Mesothelial cell of epicardium (in vitro differentiated cells): ENCODE data around the gene AURKAIP1. TPM values are rescaled to one million over a fixed set of nuclear protein-coding genes. Genes with fewer than 3 reads are reported as not detected.

ENCODE experiments used
- DNase-seq, 2 experiments: peaks; one replicate each; pipeline ENCODE4 v3.0.0; 2021; ENCODE audit warnings: low spot score in 2 of 2; ENCODE audit not compliant: unreplicated experiment in 2 of 2
- H3K27ac Mint-ChIP-seq: 2 replicates; pipeline ENCODE4 v1.8.0; 2021; ENCODE audit warnings: mixed read lengths
- H3K27me3 Mint-ChIP-seq: 2 replicates; pipeline ENCODE4 v1.8.0; 2021; ENCODE audit warnings: low read depth, mixed read lengths
- H3K36me3 Mint-ChIP-seq: 2 replicates; pipeline ENCODE4 v1.8.0; 2021; ENCODE audit warnings: mixed read lengths
- H3K4me1 Mint-ChIP-seq: 2 replicates; pipeline ENCODE4 v1.8.0; 2021; ENCODE audit warnings: mixed read lengths
- H3K4me3 Mint-ChIP-seq: 2 replicates; pipeline ENCODE4 v1.8.0; 2021; ENCODE audit warnings: mild to moderate bottlenecking, moderate library complexity, mixed read lengths
- H3K9me3 Mint-ChIP-seq: 2 replicates; pipeline ENCODE4 v1.8.0; 2021; ENCODE audit warnings: mixed read lengths
- total RNA-seq: library from RNA; stranded (reverse); gene quantifications from 3 replicates; pipeline ENCODE4 v1.2.1, GENCODE V29; 2021
- TF ChIP-seq, protein P1 (sequence below): fragments of 200-600 bp; sonication (generic); IDR thresholded peaks from one replicate; pipeline ENCODE4 v1.5.0; 2021; ENCODE audit warnings: antibody characterized with exemption; ENCODE audit not compliant: unreplicated experiment

AURKAIP1 gene
- total RNA-seq, 1 donor from 2014 or later = 75.5 TPM

- Mint-ChIP-seq H3K4me1 (peaks cover 38% of the 10 kb centered on the region), H3K9me3 (no peaks in the 10 kb centered on the region), H3K27ac (peak overlapping the region; percentile 94), H3K4me3 (peak overlapping the region; percentile 78), H3K36me3 (no peaks in the 10 kb centered on the region), H3K27me3 (peaks cover 2% of the 10 kb centered on the region)
- TF ChIP-seq, protein P1, sequence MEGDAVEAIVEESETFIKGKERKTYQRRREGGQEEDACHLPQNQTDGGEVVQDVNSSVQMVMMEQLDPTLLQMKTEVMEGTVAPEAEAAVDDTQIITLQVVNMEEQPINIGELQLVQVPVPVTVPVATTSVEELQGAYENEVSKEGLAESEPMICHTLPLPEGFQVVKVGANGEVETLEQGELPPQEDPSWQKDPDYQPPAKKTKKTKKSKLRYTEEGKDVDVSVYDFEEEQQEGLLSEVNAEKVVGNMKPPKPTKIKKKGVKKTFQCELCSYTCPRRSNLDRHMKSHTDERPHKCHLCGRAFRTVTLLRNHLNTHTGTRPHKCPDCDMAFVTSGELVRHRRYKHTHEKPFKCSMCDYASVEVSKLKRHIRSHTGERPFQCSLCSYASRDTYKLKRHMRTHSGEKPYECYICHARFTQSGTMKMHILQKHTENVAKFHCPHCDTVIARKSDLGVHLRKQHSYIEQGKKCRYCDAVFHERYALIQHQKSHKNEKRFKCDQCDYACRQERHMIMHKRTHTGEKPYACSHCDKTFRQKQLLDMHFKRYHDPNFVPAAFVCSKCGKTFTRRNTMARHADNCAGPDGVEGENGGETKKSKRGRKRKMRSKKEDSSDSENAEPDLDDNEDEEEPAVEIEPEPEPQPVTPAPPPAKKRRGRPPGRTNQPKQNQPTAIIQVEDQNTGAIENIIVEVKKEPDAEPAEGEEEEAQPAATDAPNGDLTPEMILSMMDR = no peak
- DNase-seq = peak in 1 of 2 experiments; percentile 34
Observed at GRCh38 chr1:1357871-1358432, 17.1 kb downstream of the AURKAIP1 start.

GRCh38 chr1:1356796-1357401 is 18.1 kb downstream of the AURKAIP1 start:
- Mint-ChIP-seq H3K27me3 (peaks cover 4% of the 10 kb centered on the region), H3K4me1 (peaks cover 44% of the 10 kb centered on the region), H3K4me3 (peak overlapping the region; percentile 78), H3K27ac (peak overlapping the region; percentile 94), H3K36me3 (peaks cover 2% of the 10 kb centered on the region), H3K9me3 (no peaks in the 10 kb centered on the region)
- TF ChIP-seq, protein P1 = no peak
- DNase-seq = no peak

- no peaks in the 10 kb centered on the region for H3K9me3 Mint-ChIP-seq
- no peak for DNase-seq
- H3K4me3 Mint-ChIP-seq = peak overlapping the region; percentile 78
- H3K27me3 Mint-ChIP-seq = peaks cover 4% of the 10 kb centered on the region
- H3K36me3 Mint-ChIP-seq = peaks cover 2% of the 10 kb centered on the region
- H3K27ac Mint-ChIP-seq = no peak overlapping the region
- peaks cover 43% of the 10 kb centered on the region for H3K4me1 Mint-ChIP-seq
- TF ChIP-seq, protein P1 = no peak
Observed at GRCh38 chr1:1356166-1356795, 18.7 kb downstream of the AURKAIP1 start.

DNA sequence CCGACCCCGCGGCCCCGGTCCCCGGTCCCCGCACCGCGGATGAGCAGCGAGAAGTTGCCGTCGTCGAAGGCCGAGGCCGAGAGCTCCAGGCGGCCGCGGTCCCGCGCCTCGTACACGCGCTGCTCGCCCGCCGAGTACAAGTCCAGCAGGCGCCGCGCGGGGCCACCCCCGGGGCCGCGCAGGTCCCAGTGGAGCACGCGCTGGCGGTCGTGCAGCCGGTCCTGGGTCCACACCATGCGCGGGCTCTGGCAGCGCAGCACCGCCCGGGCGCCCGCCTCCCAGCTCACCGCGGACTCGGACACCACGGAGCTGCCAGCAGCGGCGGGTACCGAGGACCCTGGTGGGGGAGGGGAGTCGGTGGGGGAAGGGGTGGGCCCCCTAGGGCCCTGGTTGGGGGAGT is 19.6 kb downstream of the AURKAIP1 start:
- Mint-ChIP-seq H3K27ac (no peak overlapping the region), H3K9me3 (no peaks in the 10 kb centered on the region), H3K4me1 (peaks cover 37% of the 10 kb centered on the region), H3K27me3 (peaks cover 4% of the 10 kb centered on the region), H3K36me3 (peaks cover 2% of the 10 kb centered on the region), H3K4me3 (no peak overlapping the region)
- no peak for DNase-seq
- TF ChIP-seq, protein P1 = no peak

DNA sequence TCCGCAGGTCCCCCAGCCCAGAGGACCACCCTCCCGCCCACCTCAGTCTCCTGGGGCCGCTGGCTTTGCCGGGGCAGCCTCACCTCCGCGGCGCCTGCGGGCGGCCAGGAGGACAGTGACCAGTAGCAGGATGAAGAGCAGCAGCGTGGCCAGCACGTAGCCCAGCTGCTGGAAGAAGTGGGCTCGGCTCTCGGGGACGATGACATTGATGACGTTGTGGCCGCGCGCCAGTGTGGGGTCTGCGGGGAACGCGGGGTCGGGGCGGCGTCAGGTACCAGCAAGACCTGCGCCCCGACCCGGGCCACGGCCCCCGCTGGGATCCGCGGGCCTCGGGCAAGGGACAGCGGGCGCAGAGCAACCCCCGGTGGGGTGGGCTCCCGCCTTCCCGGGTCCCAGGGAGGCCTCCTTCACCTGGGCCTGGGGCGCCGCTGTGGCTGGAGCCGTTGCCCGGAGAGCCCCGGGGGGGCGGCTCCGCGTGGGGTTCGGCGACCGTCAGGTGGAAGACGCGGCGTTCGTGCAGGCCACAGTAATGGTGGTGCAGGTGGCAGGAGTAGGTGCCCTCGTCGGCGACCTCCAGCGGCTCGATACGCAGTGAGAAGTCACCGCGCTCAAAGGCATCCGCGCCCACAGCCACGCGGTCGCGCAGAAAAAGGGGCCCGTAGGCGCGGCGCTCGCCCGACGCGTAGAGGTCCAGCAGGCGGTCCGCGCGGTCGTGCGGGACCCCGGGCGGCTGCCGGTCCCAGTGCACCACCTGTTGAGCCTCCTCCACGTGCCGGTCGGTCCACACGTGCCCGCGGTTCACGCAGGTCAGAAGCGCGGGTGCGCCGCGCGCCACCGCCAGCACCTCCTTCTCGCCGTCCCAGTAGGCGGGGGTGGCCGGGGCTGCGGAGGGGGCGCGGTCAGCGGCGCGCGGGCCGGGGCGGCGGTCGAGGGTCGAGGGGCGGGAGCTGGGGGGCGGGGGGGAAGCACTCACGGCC is 20.4 kb downstream of the AURKAIP1 start:
- TF ChIP-seq, protein P1 = no peak
- DNase-seq = no peak
- H3K4me3 Mint-ChIP-seq = peak overlapping the region; percentile 52
- peaks cover 2% of the 10 kb centered on the region for H3K36me3 Mint-ChIP-seq
- peaks cover 33% of the 10 kb centered on the region for H3K4me1 Mint-ChIP-seq
- peaks cover 4% of the 10 kb centered on the region for H3K27me3 Mint-ChIP-seq
- H3K9me3 Mint-ChIP-seq = no peaks in the 10 kb centered on the region
- H3K27ac Mint-ChIP-seq = no peak overlapping the region
